Body of pancreas (tissue), 4 donors: ENCODE data around the gene VMO1.

Source experiments
- POLR2A ChIP-seq, 3 donors: fragments of 450-650 bp; IDR thresholded peaks; one replicate each; pipeline ENCODE4 v1.6.1; 2016; ENCODE audit warnings: antibody characterized with exemption in 3 of 3, mild to moderate bottlenecking in 2 of 3
- TF ChIP-seq, protein P1 (sequence below), 7 experiments: fragments of 450-650 bp in 4 of 7; fragments of 200-600 bp in 3 of 7; sonication (generic) in 3 of 7; IDR thresholded peaks; one replicate each; pipeline ENCODE4 v1.5.1; 2016 to 2019; ENCODE audit warnings: antibody characterized with exemption in 7 of 7

DNA sequence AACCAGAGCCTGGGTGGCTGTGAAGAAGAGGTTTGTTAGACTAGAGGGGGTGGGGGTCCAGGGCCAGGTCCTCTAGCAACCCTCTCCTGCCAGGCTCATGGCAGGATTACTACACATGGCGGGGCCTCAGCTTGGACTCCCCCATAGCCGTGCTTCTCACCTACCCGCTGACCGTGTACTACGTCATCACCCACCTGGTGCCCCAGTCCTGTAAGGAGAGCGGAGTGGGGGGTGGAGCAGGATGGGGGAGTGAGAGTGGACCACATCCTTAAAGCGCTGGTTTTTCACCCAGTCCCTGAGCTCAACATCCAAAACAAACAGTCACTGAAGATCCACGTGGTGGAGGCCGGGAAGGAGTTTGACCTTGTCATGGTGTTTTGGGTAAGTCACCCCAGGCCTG, 42.3 kb downstream of the VMO1 start:
- TF ChIP-seq, protein P1, sequence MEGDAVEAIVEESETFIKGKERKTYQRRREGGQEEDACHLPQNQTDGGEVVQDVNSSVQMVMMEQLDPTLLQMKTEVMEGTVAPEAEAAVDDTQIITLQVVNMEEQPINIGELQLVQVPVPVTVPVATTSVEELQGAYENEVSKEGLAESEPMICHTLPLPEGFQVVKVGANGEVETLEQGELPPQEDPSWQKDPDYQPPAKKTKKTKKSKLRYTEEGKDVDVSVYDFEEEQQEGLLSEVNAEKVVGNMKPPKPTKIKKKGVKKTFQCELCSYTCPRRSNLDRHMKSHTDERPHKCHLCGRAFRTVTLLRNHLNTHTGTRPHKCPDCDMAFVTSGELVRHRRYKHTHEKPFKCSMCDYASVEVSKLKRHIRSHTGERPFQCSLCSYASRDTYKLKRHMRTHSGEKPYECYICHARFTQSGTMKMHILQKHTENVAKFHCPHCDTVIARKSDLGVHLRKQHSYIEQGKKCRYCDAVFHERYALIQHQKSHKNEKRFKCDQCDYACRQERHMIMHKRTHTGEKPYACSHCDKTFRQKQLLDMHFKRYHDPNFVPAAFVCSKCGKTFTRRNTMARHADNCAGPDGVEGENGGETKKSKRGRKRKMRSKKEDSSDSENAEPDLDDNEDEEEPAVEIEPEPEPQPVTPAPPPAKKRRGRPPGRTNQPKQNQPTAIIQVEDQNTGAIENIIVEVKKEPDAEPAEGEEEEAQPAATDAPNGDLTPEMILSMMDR (IDR thresholded peaks at IDR 0.05), result no peak
- TF ChIP-seq POLR2A (IDR thresholded peaks at IDR 0.05), result no peak
